Neural progenitor cell (in vitro differentiated cells): ENCODE data around the gene TRAF1.

ENCODE experiments used
- CTCF ChIP-seq: fragments of 200-600 bp; sonication (generic); IDR thresholded peaks from 2 replicates; pipeline ENCODE4 v1.5.1; 2017; ENCODE audit warnings: antibody characterized with exemption, mild to moderate bottlenecking
- EZH2 ChIP-seq: fragments of 200-600 bp; sonication (generic); IDR thresholded peaks from 2 replicates; pipeline ENCODE4 v1.6.1; 2017; ENCODE audit warnings: antibody characterized with exemption, mild to moderate bottlenecking, moderate library complexity
- EZH2phosphoT487 ChIP-seq: fragments of 200-600 bp; sonication (generic); IDR thresholded peaks from 2 replicates; pipeline ENCODE4 v1.6.1; 2017; ENCODE audit warnings: antibody characterized with exemption

GRCh38 chr9:120863833-120864232 is 62.8 kb downstream of the TRAF1 start:
- TF ChIP-seq CTCF (peak; percentile 9), EZH2 (no peak), EZH2phosphoT487 (no peak)
